GM12878 (cell line): Measurements from ENCODE around the gene GHITM.

Source experiments
- BRCA1 ChIP-seq: IDR thresholded peaks from 2 replicates; pipeline ENCODE4 v1.6.1; 2011; ENCODE audit warnings: low read depth, low read length, improper control_type of control experiment
- CEBPB ChIP-seq, 2 experiments: fragments of 150-350 bp in 1 of 2; IDR thresholded peaks; 2 replicates each; pipeline ENCODE4 v1.6.1; 2012 to 2014; ENCODE audit warnings: low read depth in 2 of 2, low read length in 2 of 2, borderline replicate concordance in 1 of 2, inconsistent platforms in 1 of 2
- CREM ChIP-seq: IDR thresholded peaks from 2 replicates; pipeline ENCODE4 v1.6.1; 2014; ENCODE audit warnings: antibody characterized with exemption, low read depth
- CTCF ChIP-seq, 3 experiments: IDR thresholded peaks in 2 of 3; conservative IDR thresholded peaks in 1 of 3; 2 replicates each; pipeline ENCODE4 v1.5.1; 2011; ENCODE audit warnings: low read depth in 3 of 3, low read length in 3 of 3, mild to moderate bottlenecking in 3 of 3, control low read depth in 2 of 3, moderate library complexity in 2 of 3, inconsistent platforms in 1 of 3, mixed read lengths in 1 of 3; ENCODE audit not compliant: control insufficient read depth in 2 of 3, insufficient read depth in 1 of 3; ENCODE audit errors: extremely low read depth in 1 of 3
- HDAC2 ChIP-seq: fragments of 200-600 bp; sonication (generic); IDR thresholded peaks from 2 replicates; pipeline ENCODE4 v1.6.1; 2017
- POLR2A ChIP-seq: IDR thresholded peaks from 2 replicates; pipeline ENCODE4 v1.6.1; 2011; ENCODE audit warnings: low read depth, mild to moderate bottlenecking, low read length
- POLR2AphosphoS5 ChIP-seq: IDR thresholded peaks from 2 replicates; pipeline ENCODE4 v1.6.1; 2011; ENCODE audit warnings: mild to moderate bottlenecking, low read length, inconsistent platforms
- RFX5 ChIP-seq: IDR thresholded peaks from 2 replicates; pipeline ENCODE4 v1.6.1; 2011; ENCODE audit warnings: low read depth, low read length, improper control_type of control experiment
- SMAD5 ChIP-seq: IDR thresholded peaks from 2 replicates; pipeline ENCODE4 v1.6.1; 2016; ENCODE audit warnings: antibody characterized with exemption, low read depth
- SP1 ChIP-seq: IDR thresholded peaks from one replicate; pipeline ENCODE4 v1.6.1; 2011; ENCODE audit warnings: low read depth, low read length

GRCh38 chr10:84175436-84175835 is 36.1 kb downstream of the GHITM start:
- TF ChIP-seq CTCF (IDR thresholded peaks at IDR 0.05 in 2 of 3, conservative IDR thresholded peaks at IDR 0.05 in 1 of 3; ENCODE audit: control insufficient read depth in 2 of 3, extremely low read depth in 1 of 3, insufficient read depth in 1 of 3, low read depth in 3 of 3, low read length in 3 of 3) (no peak), POLR2A (no peak), CREM (no peak), POLR2AphosphoS5 (no peak), HDAC2 (no peak), CEBPB (IDR thresholded peaks at IDR 0.05; ENCODE audit: borderline replicate concordance in 1 of 2, low read depth in 2 of 2, low read length in 2 of 2) (no peak), RFX5 (no peak), SMAD5 (no peak), SP1 (no peak), BRCA1 (no peak)
